GM19395 (cell line): ENCODE results near the gene AARSD1.
"Not testable (repeated sequence)": the region's sequence is repeated elsewhere in the genome, so short reads cannot be mapped to it uniquely, and the experiment has no call there.

Experiments
- ATAC-seq: cut with Tn5 transposase; IDR thresholded peaks from one replicate; pipeline ENCODE4 v1.9.1; 2021; ENCODE audit warnings: mild to moderate bottlenecking, moderate library complexity; ENCODE audit not compliant: unreplicated experiment

The AARSD1 gene, protein sequence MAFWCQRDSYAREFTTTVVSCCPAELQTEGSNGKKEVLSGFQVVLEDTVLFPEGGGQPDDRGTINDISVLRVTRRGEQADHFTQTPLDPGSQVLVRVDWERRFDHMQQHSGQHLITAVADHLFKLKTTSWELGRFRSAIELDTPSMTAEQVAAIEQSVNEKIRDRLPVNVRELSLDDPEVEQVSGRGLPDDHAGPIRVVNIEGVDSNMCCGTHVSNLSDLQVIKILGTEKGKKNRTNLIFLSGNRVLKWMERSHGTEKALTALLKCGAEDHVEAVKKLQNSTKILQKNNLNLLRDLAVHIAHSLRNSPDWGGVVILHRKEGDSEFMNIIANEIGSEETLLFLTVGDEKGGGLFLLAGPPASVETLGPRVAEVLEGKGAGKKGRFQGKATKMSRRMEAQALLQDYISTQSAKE

DNA sequence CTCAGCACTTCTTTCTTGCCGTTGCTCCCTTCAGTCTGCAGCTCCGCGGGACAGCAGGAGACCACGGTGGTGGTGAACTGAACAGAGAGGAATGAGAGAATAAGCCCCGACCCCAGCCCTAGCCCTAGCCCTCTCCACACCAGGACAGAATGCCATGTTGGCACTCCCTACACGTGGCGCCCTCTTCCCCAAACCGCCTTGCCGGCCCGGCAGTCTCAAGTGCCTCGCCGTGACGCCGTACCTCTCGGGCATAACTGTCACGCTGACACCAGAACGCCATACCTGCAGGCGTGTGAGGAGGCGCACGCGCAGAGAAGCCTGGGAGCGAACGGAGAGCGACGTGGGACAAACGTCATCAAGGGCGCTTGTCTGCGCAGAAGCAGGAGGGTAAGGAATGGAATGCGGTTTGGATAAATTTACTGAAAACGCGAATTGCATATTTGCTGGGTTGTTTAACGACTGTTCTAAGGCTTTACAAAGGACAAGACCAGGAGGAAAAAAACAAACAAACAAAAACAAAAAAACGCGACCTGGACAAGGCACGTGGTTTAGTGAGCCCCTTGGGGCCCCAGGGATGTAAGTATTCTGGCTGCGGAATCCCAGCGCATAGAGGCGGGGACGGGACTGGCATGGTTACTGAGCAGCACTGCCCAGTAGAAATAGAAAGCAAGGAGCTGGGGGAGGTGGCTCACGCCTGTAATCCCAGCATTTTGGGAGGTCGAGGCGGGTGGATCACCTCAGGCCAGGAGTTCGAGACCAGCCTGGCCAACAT lies at the start of gene AARSD1:
Gene AARSD1 (minus strand): TSS at position 294 of the 772 bp plus-strand sequence. CDS start 14 bp downstream, at position 280.
- peak; percentile 74 for ATAC-seq

DNA sequence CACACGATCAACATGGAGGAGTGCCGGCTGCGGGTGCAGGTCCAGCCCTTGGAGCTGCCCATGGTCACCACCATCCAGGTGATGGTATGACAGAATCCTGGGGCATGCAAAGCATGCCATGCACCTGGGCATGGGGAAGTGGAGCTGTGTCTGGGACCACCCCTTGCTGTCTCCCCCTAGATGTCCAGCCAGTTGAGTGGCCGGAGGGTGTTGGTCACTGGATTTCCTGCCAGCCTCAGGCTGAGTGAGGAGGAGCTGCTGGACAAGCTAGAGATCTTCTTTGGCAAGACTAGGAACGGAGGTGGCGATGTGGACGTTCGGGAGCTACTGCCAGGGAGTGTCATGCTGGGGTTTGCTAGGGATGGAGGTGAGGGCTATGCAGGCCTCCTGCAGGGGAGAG lies 49.0 kb upstream of the AARSD1 start:
- no peak for ATAC-seq

DNA sequence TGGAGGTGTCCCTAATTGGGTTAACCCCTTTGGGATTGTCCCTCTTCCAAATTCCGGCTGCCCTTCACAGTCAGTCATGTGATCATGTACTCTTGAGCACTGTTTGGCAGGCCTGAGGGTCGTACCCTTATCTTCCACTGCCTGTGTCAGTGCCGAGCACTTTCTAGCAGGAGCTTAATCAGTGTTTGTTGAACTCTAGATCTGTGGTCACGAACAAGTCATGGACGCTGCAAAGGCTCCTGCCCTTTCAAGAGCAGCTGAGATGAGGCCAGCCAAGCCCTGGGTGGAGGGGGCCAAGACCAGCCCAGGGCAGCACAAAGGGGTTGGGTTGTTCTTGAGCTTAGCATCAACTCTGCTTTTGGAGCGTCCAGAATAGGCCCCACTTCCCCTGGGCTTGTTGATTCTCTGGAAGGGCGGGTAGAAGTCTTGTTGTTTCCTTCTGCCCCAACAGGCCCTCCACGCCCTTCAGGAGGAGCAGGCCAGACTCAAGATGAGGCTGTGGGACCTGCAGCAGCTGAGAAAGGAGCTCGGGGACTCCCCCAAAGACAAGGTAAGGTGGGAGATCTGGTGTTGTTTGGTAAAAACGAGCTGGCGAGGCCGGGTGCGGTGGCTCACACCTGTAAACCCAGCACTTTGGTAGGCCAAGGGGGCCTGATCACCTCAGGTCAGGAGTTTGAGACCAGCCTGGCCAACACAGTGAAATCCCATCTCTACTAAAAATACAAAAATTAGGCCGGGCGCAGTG lies 47.6 kb upstream of the AARSD1 start:
- ATAC-seq, result no peak

DNA sequence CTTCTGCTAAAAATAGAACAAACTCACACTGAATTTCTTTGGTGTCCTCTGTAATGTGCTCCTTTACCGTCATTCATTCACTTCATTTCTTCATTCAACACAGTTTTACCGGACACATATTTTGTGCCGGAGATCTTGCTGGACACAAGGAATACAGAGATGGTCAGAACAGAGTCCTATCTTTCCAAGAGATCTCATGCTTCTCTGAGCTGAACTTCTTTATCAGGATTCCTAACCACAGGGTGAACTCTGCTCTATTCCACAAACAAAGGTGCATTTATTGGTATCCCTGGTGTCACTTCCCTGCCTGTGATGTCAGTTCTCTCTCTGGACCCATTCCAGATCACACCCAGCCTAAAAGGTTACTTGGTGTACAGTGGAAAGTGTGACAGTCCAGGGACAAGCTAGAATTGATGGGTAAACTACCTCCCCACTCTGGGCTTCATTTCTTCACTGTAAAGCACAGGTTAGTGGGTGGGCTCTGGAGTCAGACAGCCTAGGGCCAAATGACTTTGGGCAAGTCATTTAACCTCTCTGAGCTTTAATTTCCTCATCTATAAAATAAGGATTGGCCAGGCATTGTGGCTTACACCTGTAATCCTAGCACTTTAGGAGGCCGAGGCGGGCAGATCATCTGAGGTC lies 46.5 kb upstream of the AARSD1 start:
- ATAC-seq, result no peak

DNA sequence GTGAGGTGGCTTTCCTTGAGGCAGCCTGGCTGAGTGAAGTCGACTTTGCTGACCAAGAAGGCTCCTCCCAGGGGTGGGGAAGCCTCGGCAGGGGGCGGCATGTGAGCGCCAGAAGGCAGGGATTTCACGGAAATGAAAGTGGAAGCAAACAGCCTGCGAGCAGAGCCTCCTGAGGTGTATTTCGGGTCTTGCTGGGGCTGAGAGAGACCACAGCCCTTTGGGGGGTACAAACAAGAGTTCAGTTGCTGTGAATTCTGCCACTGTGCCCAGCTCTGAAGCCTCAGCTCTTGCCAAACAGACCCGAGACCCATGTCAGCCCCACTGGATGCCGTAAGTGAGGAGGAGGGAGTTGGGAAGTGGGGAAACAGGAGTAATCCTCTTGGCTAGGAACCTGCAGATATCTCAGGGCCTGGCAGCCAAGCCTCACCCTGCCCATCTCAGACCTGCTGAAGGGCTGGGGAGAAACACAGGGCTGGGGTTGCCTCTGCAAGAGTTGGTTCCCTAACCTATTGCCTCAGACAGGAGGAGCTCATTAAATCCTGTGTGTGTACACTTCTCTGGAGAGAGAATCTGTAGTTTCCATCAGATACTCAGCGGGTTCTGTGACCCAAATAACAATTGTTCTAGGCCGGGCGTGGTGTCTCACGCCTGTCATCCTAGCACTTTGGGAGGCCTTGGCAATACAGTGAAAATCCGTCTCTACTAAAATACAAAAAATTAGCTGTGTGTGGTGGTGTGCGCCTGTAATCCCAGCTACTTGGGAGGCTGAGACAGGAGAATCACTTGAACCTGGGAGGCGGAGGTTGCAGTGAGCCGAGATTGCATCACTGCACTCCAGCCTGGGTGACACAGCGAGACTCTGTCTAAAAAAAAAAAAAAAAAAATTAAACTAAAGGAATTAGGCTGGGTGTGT lies 42.6 kb upstream of the AARSD1 start, which contains the start of gene IFI35:
Gene IFI35 (plus strand): TSS at position 146 of the 913 bp plus-strand sequence. CDS start 164 bp downstream, at position 310.
- peak; percentile 86 for ATAC-seq

DNA sequence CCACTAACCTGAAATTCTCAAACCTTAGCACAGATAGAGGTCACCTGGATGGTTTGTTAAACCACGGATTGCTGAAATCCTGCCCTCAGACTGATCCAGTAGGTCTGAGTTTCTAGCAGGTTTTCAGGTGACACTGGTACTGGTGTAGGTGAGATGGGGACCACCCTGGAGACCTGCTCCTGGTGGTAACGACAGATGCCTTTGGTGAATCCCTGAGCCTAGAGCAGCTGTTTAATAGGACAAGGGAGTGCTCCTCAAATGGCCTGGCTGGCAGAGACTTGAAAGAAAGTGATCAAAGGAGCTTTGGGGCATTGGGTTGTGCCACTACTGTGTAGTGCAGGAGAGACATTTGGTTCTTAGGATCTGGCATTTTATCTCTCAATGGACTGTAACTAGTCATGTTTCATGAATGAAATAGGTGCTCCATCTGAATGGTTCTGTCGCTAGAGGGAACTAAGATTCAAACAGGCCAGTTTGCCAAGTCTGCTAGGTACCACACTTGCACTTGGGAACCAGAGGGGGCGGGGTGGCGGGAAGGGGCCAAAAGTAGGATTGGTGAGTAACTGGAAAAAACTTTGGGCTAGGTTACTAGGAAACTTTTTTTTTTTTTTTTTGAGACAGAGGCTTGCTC lies 39.4 kb upstream of the AARSD1 start:
- no peak for ATAC-seq

DNA sequence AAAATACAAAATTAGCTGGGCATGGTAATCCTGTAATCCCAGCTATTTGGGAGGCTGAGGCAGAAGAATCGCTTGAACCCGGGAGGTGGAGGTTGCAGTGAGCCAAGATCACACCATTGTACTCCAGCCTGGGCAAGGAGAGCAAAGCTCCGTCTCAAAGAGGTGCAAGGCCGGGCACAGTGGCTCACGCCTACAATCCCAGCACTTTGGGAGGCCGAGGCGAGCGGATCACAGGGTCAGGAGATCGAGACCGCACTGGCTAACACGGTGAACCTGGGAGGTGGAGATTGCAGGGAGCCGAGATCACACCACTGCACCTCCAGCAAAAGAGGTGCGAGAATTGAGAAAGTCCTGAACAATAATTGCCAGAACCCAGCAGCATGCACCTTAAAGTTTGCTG lies 36.6 kb upstream of the AARSD1 start:
- ATAC-seq, result not testable (repeated sequence)

DNA sequence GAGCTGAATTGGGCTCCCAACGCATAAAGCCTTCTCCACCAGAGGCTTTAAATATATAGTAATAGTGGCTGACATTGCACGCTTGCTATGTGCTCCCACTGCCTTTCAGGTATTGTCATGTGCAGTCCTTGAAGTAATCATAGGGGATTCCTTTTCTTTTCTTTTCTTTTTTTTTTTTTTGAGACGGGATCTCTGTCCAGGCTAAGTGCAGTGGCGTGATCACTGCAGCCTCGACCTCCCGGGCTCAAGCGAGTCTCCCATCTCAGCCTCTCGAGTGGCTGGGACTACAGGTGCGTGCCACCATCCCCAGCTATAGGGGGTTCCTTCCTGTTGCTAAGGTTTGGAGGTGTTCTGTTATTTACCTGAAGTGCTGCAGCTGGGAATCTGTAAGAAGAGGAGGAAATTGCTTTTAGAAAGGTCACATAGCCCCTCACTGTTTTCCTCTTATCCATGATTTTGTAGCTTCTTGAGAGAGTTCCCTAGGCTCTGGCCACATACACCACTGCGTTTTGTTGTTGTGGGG lies 34.8 kb upstream of the AARSD1 start:
- no peak for ATAC-seq

DNA sequence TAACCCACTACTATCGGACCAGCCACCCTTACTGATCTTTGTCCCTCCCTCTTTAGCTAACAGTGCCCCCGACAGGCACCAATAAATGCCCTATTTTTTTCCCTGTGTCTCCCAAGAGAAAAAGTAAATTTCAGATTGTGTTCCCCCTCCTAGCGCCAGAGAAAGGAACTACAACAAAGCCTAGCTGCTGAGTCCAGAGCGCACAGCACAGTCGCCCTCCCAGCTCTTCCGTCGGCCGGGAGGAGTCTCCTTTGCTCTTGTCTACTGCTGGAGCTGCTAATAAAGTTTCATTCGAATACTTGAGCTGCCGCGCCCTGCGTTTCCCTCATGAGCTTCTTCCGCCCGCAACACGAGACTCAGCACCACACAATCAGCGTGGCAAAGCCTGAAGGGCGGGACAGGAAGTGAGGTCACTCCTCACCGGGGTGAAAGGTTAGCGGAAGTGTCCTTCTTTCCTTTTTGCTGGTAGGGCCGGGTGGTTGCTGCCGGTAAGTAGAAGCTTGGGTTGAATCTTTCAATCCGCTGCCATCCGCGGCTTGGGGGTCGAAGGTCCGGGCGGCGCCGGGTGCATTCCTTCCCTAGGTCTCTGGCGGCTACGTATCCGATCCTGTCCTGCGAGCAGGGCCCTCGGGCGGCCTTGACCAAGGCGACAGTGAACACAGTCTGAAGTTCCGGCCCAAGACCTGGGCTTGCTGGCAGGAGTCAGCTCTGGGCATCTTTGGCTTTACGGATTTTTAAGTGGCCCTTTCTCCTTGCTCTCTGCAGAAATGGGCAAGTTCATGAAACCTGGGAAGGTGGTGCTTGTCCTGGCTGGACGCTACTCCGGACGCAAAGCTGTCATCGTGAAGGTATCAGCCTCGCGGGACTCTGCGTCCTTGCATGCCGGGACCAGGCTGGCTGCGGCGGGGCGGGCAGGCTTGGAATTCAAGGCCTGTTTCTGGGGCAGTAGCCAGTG lies 34.0 kb upstream of the AARSD1 start, which contains the start of gene RPL27:
Gene RPL27 (plus strand): TSS at position 436 of the 955 bp plus-strand sequence. CDS start 332 bp downstream, at position 768.
- ATAC-seq, result peak; percentile 94

DNA sequence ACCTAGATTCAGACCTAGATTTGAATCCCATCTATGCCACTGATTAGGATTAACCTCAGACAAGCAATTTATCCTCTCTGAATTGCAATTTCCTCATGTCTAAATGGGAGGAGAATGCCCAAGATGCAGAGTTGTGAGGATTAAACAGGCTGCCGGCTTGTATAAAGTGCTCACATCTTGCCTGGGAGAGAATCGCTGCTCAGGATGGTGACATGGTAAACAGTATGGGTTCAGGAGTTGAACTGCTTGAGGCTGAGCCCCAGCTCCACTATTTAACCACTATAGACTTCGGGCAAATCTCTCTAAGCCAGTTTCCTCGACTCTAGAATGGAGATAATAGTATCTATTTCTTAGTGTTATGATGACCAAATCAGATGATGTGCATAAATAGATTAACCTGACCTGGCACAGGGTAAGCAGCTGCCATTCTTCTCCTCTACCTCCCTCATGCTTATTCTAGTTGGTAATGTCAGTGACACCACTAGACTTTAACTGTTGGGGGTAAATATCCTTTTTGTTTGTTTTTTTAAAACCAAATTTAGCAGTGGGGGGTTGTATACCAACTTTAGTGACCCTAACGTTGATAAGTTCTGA lies 33.2 kb upstream of the AARSD1 start:
- ATAC-seq, result no peak

DNA sequence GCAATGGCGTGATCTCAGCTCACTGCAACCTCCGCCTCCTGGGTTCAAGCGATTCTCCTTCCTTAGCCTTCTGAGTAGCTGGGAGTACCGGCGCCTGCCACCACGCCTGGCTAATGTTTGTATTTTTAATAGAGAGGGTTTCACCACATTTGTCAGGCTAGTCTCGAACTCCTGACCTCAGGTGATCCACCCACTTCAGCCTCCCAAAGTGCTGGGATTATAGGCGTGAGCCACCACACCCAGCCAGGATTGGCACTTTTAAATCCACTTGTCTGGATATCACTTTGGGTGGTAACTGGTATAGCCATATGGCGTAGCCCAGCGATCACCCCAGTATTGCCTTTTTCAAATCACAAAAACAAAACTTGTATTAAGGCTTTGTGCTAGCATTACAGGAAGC lies 29.7 kb upstream of the AARSD1 start:
- not testable (repeated sequence) for ATAC-seq

DNA sequence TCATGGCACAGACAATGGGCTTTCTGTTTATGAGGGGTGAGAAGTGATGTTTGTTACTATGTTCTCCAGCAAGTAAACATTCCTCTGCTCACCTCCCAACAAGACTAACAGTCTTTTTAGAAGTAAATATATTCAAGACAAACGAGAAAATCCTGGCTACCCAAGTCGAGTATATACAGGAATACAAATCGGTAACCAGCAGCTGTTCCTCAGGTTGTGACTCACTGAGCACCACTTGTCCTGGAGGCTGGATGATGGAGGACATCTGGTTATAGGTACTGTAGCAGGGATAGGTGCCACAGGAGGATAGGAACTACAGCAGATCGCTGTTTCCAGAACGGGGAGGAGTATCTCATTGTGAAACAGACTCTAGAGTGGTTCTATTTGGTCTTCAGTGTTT lies 28.6 kb upstream of the AARSD1 start:
- no peak for ATAC-seq

DNA sequence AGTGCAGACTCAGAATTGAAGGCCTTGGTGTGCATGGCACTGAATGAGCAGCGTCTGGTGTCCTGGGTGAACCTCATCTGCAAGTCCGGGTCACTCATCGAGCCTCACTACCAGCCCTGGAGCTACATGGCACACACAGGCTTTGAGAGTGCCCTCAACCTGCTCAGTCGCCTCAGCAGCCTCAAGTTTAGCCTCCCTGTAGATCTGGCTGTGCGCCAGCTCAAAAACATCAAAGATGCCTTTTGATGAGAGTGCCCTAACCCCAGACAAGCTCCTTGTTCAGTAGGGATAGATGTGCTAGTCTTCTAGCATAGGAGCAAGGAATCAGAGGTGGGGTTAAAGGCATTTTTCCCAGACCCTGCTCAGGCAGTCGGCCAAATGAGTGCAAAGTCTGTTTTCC lies 27.2 kb upstream of the AARSD1 start:
- no peak for ATAC-seq

DNA sequence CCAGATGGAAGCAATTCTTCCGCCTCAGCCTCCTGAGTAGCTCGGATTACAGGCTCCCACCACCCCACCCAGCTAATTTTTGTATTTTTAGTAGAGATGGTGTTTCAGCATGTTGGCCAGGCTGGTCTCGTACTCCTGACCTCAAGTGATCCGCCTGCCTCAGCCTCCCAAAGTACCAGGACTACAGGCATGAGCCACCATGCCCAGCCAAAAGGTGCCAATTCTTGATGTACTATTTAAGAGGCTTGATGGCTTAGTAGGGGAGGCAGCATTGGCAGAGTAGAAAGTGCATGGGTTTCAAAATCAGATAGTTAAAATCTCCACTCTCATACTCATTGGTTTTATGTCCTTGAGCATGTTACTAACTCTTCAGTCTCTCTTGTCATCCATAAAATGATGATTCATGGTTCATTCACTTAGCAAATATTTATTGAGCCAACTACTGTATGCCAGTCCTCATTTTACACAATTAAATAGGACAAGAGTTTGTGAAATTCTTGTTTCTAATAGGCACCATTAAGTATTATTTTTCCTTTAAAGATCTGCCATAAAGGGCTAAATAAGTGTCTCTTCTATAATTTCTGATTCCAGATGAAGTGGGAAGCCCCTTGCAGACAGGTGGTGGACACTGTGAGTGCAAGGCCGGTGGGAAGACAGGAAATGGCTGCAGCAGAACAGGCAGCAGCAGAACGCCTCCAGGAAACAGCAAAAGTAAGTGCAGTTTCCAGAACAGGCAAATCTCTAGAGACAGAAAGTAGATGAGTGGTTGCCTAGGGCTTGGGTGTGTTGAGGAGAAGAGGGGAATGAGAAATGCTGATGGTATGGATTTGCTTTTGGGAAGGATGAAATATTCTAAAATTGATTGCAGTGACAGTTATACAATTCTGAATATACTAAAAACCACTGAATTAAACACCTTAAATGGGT lies 25.7 kb upstream of the AARSD1 start:
- ATAC-seq, result no peak

DNA sequence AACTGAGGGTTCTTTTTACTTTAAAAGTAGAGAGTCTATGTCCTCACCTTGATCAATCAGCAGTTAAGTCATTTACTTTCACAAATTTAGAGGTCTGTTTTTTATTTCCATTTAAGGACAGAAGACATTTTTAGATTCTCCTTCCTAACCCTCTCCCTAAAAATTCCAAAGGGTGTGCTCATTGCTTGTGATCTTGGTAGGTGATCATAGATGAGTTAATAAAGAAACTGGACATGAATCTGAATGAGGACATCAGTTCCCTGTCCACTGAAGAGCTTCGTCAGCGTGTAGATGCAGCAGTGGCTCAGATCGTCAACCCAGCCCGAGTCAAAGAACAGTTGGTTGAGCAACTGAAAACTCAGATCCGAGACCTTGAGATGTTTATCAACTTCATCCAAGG lies 24.9 kb upstream of the AARSD1 start:
- ATAC-seq, result no peak

DNA sequence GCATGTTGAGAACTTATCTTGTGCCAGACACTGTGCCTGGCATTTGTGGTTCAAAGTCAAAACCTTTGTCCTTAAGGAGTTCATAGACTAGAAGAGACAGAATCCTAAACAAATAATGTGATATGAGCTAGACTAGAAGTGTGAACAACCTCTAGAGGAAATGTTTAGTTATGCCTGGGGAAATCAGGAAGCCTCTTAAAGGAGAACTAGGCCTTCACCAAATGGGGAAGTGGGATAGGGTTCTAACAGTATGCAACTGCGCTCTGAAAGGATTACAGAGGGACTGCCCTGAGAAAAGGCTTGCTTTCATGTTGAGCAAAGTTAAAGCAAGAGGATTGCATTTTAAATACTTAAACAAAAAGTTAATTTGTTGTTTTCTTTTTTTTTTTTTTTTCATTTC lies 21.0 kb upstream of the AARSD1 start:
- ATAC-seq, result peak; percentile 52
